Activated CD8-positive, alpha-beta memory T cell treated with anti-CD3 and anti-CD28 coated beads, Interleukin-2, amount 50 U/mL, for 1 hour (primary cell): Measurements from ENCODE around the gene AK4.
"Not testable (repeated sequence)": the region's sequence is repeated elsewhere in the genome, so short reads cannot be mapped to it uniquely, and the experiment has no call there.

Experiments used
- DNase-seq: peaks from one replicate; pipeline ENCODE4 v3.0.0-alpha.2; 2020; ENCODE audit errors: extremely low read depth

Gene AK4

GRCh38 chr1:65150583-65151263 is 2.7 kb downstream of the AK4 start:
- DNase-seq, result no peak

- DNase-seq, result no peak
Observed at GRCh38 chr1:65151641-65152040, 3.6 kb downstream of the AK4 start.

GRCh38 chr1:65153635-65154034 is 5.6 kb downstream of the AK4 start:
- DNase-seq, result no peak

DNA sequence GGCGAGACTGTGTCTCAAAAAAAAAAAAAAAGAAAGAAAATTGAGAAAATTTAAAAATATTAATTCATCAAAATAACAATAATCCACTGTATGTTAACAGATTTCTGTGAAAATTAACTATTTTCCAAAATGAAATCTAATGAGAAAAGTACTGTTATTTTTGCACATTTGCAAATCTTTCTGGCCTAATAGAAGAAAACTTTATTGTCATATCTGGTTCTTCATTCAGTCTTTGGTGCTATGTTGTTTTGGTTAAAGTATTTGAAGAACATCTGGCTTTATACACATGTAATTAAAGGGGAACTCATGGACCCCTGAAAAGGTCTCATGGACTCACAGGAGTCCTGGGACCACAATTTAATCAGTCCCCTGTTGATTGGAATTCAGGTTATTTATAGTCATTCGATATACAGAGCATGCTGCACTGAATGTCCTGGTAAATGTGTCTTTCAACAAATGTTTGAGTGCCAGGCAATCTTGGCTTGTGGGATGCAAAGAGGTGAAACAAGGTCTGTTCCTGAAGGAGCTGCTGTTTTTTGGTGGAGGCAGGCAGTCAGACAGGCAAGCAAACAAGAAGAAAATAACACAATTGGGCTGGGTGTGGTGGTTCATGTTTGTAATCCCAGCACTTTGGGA is 9.0 kb downstream of the AK4 start:
- DNase-seq, result no peak

- DNase-seq, result no peak
Observed at GRCh38 chr1:65157546-65157941, 9.5 kb downstream of the AK4 start.

- DNase-seq, result not testable (repeated sequence)
Observed at GRCh38 chr1:65159291-65159688, 11.3 kb downstream of the AK4 start.

- DNase-seq, result no peak
Observed at GRCh38 chr1:65159801-65160523, 12.0 kb downstream of the AK4 start.

DNA sequence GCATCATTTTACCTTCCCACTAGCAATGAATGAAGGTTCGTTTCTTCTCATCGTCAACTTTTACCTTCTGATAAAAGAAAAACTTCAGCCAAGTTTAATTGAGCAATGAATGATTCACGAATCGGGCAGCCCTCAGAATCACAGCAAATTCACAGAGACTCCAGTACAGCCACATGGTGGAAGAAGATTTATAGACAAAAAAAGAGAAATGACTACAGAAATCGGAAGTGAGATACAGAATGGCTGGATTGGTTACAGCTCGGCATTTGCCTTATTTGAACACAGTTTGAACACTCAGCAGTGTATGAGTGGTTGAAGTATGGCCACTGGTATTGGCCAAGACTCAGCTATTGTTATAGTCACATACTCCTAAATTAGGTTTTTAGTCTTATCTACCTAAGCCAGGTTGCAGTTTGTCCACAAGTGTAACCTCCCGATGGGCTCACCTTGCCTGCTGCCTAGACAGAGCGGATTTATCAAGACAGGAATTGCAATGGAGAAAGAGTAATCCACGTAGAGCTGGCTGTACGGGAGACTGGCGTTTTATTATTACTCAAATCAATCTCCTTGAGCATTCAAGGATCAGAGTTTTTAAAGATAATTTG is 15.3 kb downstream of the AK4 start:
- no peak for DNase-seq

- DNase-seq, result not testable (repeated sequence)
Observed at GRCh38 chr1:65164101-65164500, 16.1 kb downstream of the AK4 start.

DNA sequence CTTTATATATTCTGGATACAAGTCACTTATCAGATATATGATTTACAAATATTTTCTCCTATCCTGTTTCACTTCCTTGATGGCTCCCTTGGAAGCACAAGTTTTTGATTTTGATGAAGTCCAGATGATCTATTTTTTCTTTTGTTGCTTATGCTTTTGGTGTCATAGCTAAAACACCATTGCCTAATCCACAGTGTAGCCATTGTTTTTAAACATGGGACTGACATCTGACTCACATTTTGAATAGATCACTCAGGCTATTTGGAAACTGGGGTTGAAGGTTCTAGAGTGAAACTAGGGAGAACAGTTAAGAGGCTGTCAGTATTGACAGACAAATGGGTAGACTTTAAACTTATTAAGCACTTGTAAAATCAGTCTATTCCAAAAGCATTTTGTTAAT is 16.6 kb downstream of the AK4 start:
- no peak for DNase-seq

GRCh38 chr1:65165269-65165993 is 17.4 kb downstream of the AK4 start:
- no peak for DNase-seq

GRCh38 chr1:65166572-65167305 is 18.7 kb downstream of the AK4 start:
- DNase-seq, result no peak

GRCh38 chr1:65167586-65168242 is 19.7 kb downstream of the AK4 start:
- no peak for DNase-seq

DNA sequence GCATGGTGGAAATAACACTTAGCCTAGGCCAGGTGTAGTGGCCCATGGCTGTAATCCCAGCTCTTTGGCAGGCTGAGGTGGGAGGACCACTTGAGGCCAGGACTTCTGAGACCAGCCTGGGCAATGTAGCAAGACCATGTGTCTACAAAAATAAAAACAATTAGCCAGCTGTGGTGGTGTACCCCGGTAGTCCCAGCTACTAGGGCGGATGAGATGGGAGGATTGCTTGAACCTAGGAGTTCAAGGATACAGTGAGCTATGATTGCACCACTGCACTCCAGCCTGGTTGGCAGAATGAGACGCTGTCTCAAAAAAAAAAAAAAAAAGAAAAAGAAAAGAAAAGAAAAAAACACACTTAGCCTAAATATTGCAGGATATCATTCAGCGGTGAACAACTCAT is 20.9 kb downstream of the AK4 start:
- no peak for DNase-seq

GRCh38 chr1:65170511-65171142 is 22.6 kb downstream of the AK4 start:
- no peak for DNase-seq

- no peak for DNase-seq
Observed at GRCh38 chr1:65172936-65173690, 25.1 kb downstream of the AK4 start.

- DNase-seq, result no peak
Observed at GRCh38 chr1:65174585-65174984, 26.6 kb downstream of the AK4 start.

DNA sequence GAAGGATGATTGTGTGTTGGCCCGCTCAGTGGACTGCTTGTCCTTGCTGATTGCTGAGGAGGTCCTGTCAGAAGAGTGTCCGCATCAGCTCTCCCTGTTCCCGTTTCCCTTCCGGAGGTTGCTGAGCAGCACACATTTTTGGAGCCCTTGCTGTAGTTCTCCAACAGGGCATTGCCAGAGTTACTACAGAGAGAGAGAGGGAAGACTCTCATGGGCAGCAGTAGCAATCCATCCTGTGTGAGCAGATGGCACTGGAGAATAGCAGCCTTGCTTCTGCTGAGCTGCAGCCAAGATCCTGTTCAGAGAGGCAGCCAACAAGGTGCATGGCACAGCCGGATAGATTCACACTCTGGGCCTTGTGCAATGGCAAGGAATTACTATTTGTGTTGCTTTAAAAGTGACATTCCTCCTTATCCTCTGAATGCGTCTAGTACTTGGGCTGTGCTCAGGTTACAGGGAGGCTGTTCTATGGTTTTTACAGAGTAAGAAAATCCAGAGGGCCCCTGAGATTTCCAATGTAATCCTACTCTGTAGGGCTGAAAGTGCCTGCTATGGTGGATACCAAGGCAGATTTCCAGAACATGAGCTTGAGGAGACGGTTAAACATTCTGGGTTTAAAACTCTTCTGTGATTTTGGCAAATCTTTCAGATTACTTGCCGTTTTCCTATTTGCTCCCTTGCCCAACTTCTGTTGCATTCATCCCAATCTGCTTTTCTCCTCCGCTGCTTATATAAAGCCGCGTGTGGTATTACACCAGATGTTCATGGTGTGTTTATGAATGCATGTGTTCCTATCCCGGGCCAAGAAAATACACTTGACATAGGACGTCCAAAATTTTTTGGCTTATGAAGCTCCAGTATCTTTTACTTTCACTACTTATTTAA is 27.4 kb downstream of the AK4 start:
- no peak for DNase-seq

DNA sequence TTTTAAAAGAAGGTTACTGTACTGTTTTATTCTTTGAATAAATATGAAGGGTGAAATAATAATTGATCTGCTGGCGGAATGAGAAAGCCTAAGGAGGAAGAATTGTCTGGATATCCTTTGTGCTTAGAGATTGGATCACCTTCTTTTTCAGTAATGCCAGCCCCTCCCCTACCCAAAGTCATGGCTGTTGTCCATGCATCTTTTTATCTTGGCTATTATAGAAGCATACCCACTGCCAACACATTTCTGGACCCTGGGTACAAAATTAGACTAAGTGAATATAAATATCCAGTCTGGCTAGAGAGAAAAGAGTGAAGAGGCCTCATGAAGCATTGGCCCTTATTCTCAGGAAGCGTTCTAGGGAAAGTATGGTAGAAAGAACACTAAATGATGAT is 28.1 kb downstream of the AK4 start:
- no peak for DNase-seq
